OCI-M2 (cell line): ENCODE data around the gene TRIM41.
"Not testable (repeated sequence)": the region's sequence is repeated elsewhere in the genome, so short reads cannot be mapped to it uniquely, and the experiment has no call there.

Experiments used
- DNase-seq: peaks from one replicate; lab custom pipeline; 2025; ENCODE audit not compliant: unreplicated experiment; lab: John Stamatoyannopoulos, UW

The TRIM41 gene

DNA sequence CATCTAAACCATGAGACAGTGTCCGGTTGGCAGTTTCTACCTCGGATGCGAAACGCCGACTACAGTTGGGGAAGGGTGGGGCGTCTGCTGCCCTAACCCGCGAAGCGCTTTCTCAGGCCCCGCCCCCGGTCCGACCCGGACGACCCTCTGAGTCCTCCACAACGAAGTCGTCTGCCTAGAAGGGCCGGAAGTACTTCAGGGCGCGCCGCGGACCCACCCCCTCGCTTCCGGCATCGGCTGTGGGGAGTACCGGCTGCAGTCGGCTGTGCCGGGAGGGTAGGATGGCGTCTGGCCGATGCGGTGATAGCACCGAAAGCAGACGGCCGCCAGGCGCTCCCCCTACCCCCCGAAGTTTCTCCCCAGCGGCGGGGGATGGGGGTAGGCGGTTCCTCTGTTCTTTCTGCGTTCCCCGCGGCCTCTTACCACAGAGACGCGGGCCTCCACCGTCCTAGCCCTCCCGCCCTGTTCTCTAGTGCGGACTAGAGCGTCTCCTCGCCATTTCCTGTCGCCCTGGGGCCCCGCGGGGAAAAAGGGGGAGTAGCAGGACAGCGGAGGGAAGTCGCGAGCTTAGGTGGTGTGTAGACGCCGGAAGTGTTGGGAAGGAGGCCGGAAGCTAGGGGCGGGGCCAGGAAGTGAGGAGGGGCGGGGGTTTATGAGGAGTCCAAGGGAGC lies at the start of gene TRIM41:
Gene TRIM41, plus strand, starts transcription at position 224 of the 671 bp plus-strand sequence. CDS start 719 bp downstream, outside the sequence.
- DNase-seq = no peak

DNA sequence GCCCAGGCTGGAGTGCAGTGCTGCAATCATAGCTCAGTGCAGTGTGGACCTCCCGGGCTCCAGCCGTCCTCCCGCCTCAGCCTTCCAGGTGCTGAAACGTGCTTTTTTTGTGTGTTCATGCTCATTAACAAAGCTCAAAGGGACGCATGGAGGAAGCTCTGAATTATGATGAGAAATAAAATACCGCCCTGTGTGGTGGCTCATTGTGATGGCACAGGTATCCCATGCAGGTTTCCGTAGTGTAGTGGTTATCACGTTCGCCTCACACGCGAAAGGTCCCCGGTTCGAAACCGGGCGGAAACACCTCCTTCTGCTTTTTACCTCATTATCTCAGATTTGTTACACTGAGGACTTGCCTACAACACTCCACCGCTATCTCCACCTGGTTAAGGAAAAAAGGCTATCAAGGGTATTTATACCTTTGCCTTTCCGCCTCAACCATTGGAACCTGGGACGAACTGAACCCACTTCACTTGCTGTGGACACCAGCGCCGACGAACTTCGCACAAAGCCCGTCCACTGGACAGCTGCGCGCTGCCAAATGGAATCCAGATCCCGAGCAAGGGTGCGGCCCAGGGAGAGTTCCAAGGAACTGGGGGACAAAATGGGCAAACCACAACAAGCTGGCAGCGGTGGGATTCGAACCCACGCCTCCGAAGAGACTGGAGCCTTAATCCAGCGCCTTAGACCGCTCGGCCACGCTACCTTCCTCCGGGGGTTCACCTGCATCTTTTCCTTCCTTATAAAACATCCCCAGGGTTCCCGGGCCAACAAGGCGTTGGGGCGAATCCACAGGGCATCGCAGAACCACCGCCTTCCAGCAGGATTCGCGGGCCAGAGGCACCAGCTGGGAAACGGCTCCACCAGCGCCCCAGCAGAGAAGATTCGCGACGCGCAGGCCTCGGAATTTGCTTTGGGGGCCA lies 49.4 kb upstream of the TRIM41 start:
- no peak for DNase-seq

DNA sequence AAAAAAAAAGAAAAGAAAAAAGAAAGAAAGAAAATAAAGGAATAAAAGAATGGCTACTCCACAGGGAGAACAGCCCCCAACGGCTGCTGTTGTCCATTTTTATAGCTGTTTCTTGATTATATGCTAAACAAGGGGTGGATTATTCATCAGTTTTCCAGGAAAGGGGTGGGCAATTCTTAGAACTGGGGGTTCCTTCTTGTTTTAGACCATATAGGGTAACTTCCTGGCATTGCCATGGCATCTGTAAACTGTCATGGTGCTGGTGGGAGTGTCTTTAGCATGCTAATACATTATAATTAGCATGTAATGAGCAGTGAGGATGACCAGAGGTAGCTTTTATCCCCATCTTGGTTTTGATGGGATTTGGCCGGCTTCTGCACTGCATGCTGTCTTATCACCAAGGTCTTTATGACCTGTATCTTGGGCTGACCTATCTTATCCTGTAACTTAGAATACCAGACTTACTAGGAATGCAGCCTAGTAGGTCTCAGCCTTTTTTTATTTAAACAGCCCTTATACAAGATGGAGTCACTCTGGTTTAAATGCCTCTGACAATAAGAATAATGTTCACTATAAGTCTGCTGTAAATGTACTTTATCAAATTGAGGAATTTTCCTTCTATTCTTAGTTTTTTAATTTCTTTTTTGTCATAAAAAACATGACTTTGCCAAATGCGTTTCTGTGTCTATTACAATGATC lies 46.7 kb upstream of the TRIM41 start:
- DNase-seq = no peak

DNA sequence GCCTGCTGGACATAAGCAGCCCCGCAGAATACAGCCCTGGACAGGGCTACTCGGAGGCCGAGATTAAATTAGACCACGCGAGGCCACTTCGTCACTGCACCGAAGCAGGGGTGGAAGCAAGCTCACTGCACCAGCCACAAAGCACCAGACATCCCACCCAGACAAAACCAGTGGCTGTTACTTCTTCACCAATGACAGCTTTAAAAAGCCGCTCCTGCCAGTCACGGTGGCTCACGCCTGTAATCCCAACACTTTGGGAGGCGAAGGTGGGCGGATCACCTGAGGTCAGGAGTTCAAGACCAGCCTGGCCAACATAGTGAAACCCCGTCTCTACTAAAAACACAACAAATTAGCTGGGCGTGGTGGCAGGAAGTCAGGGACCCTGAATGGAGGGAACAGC lies 45.5 kb upstream of the TRIM41 start:
- DNase-seq = not testable (repeated sequence)

DNA sequence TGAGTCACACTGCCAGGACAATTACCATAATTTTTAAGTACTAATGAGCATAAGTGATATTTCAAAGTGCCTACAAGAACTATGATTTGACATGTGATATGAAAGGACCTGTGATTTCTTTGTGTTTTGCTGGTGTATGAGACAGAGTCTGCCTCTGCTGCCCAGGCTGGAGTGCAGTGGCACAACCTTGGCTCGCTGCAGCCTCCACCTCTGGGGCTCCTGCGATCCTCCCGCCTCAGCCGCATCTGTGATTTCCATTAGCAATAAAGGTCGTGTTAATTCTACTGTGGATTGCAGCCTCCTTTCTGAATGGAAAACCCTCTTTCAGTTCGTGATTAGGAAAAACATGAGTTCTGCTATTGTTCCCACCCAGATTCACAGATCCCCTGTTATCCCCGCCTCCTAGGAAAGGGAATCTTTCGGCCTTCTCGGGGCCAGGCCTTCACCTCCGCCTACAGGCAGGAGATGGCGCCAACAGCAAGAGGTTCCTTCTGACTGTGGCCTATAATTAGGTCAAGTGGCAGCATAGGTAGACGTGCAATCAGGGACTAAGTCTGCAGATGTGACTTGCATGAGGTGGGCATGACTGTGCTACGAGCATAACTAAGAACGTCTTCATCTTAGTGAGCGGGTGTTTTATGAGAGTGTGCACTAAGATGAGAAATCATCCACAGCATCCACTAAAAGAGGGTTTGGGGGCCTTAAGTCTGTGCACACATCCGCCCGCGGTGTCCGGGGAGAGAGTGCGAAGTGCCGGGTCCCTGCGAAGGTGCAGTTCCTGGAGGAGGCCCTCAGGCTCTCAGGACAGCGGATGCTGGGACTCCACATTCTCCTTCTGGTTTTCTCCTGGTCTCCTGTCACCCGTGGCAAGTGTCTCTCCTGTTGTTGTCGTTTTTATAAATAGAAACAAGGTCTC lies 41.2 kb upstream of the TRIM41 start:
- no peak for DNase-seq

GRCh38 chr5:181182651-181183050 lies 40.4 kb upstream of the TRIM41 start:
- DNase-seq = no peak

DNA sequence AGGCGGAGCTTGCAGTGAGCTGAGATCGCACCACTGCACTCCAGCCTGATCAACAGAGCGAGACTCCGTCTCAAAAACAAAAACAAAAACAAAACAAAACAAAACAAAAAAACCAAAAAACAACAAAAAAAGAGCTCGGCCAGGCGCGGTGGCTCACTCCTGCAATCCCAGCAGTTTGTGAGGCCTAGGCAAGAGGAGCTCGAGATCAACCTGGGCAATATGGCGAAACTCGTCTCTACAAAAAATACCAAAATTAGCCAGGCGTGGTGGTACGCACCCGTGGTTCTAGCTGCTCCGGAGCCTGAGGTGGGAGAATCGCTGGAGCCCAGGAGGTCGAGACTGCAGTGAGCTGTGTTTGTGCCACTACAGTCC lies 38.2 kb upstream of the TRIM41 start:
- DNase-seq = no peak

- no peak for DNase-seq
Observed at GRCh38 chr5:181185560-181185959, 37.5 kb upstream of the TRIM41 start.

DNA sequence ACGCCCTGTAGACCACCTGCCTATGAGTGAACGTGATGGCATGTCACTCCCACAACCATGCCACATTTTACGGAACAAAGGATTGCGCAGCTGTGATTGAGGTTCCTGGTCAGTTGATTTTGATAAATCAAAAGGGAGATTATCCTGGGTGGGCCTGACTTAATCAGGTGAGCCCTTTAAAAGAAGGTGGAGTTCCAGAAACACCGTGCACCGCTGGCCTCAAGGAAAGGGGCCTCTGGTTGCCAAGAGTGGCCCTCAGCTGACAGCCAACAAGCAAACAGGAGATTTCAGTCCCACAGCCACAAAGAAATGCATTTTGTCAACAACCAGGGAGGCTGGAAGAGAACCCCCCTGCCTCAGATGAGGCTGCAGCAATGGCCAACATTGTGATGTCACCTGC lies 37.1 kb upstream of the TRIM41 start:
- no peak for DNase-seq

DNA sequence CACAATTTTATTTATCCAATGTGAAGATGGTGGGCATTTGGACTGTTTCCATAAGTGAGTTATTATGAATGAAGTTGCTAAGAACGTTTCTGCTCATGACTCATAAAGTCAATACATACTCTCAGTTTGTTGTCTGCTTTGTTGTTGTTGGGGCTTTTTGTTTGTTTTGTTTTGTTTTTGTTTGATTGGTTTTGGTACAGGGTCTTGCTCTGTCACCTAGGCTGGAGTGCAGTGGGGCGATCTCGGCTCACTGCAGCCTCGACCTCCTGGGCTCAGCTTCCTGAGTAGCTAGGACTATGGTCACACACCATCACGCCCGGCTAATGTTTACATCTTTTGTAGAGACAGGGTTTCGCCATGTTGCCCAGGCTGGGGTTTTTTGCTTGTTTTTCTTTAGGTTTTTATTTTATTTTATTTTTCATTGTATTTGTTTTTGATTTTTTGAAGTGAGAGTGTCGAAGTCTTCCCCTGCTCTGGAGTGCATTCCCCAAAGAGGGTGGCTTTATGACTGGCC lies 36.0 kb upstream of the TRIM41 start:
- DNase-seq = no peak

DNA sequence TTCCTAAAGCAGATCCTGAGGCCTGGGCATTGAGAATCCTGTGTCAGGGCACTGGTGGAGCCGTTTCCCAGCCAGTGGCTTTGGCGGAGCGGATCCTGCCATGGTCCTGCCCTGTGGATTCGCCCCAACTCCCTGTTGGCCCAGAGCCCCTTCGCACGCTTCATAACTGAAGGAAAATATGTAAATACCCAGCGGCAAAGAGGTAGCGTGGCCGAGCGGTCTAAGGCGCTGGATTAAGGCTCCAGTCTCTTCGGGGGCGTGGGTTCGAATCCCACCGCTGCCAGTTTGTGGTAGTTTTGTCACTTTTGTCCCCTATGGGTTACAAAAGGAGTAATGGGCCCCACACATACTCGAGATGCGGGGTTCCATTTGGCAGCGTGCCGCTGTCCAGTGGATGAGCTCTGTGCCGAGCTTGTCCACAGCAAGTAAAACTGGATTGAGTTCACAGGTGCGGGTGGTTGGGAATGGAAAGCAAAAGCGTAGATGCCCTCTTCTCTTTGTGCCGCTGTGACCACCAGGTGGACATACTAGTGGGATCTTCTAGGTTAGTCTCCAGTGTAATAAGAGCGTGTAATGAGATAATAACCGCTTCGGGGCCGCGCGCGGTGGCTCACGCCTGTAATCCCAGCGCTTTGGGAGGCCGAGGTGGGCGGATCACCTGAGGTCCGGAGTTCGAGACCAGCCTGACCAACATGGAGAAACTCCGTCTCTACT lies 35.4 kb upstream of the TRIM41 start:
- DNase-seq = no peak

DNA sequence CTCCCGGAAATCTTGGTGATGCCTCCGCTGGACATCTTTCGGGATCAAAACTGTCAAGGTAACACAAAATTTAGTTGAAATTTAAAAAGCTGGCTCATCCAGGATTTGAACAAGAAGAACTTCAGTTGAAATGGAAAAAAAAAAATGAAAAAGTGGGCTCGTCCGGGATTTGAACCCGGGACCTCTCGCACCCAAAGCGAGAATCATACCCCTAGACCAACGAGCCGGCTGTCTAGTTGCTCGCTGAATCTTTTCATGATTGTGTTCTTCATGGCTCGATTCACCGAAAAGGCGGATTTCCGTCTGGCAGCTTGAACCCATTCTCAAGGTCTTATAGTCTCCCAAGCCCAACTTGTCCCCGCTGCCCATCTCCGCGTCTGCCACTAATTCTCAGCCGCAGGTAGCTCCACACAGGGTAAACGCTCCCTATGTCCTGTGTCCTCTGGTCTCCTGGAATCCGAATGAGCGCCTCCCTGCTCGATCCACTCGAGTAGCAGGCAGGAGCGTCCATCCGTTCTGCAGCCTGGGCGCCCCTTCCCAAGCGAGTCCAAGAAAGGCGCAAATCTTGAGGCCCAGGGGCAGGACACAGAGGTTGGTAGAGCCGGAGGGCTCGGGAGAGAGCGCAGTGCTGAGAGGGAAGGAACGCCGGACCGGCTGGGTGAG lies 34.2 kb upstream of the TRIM41 start:
- DNase-seq = no peak

DNA sequence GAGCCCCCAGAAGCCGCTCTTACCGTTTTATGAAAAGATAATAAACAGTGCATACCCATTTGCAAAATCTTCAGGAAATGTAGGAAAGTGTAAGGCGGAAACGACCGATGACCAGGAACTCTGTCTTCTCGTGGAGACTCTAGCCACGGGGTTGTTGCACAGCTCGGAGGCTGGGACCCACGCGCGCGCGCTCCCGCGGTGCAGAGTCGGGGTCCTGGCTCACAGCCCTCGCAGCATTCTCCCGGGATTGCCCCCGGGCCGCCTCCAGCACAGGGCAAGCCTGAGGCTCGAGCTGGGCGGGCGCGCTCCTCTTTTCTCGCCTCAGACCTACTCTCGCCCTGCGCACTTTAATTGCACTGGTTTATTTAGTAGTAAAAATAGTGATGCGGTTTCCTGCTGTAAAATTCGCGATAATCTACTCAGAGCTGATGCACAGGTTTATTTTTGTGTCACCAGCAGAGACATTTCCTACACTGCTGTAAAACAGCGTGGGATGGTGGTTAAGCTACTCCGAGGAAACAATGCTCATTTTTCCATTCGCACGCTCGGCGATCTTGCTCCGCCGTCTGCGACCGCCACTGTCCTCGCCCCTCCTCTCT lies 33.6 kb upstream of the TRIM41 start:
- DNase-seq = no peak

- no peak for DNase-seq
Observed at GRCh38 chr5:181189962-181190710, 32.9 kb upstream of the TRIM41 start.

GRCh38 chr5:181190711-181191525 lies 32.2 kb upstream of the TRIM41 start:
- DNase-seq = no peak

GRCh38 chr5:181191526-181192336 lies 31.4 kb upstream of the TRIM41 start:
- DNase-seq = no peak
